GM12878 (cell line): ENCODE data around the gene PAX5. TPM values are rescaled to one million over a fixed set of nuclear protein-coding genes. Genes with fewer than 3 reads are reported as not detected.

Source experiments
- ATAC-seq: fragments of 200-7000 bp; cut with Tn5 transposase; 3 replicates; pipeline ENCODE4 v1.9.1; 2020; ENCODE audit warnings: mild to moderate bottlenecking, moderate library complexity
- BruUV-seq: library from RNA; stranded (reverse); fragments of 400-500 nt; replicated peaks from 2 replicates; lab custom pipeline; 2021; lab: Mats Ljungman, UMichigan
- CTCF ChIA-PET: fragments of 300-600 bp; sonication (Branson Sonifier 250); formaldehyde crosslinking; extraction: SDS; loops from one replicate; lab custom pipeline; 2021; ENCODE audit warnings: inconsistent platforms; lab: Yijun Ruan, JAX
- POLR2A ChIA-PET: fragments of 350-600 bp; formaldehyde crosslinking; extraction: SDS; loops from one replicate; lab custom pipeline; 2021; ENCODE audit warnings: inconsistent platforms; lab: Charles Lee
- RAD21 ChIA-PET: fragments of 300-600 bp; sonication (Branson Sonifier 250); formaldehyde crosslinking; loops from one replicate; lab custom pipeline; 2023; ENCODE audit warnings: antibody characterized with exemption; ENCODE audit not compliant: unreplicated experiment; lab: Charles Lee
- SMC1A ChIA-PET: fragments of 300-600 bp; sonication (Branson Sonifier 250); formaldehyde crosslinking; loops from one replicate; lab custom pipeline; 2023; ENCODE audit not compliant: unreplicated experiment, uncharacterized antibody; lab: Charles Lee
- DNase-seq: peaks from one replicate; pipeline ENCODE4 v3.0.0-alpha.2; 2011; ENCODE audit warnings: low read depth, low spot score
- FAIRE-seq: peaks from 3 replicates; lab custom pipeline; 2011; peaks lifted over from hg19 to GRCh38; lab: Jason Lieb, UNC
- H2AFZ ChIP-seq: 2 replicates; pipeline ENCODE4 v1.6.0; 2011; ENCODE audit warnings: low read depth, low read length, control low read depth; ENCODE audit not compliant: control insufficient read depth
- H3K27ac ChIP-seq: 2 replicates; pipeline ENCODE4 v1.5.1; 2011; ENCODE audit warnings: control low read depth; ENCODE audit not compliant: control insufficient read depth, insufficient read depth
- H3K27me3 ChIP-seq, 2 experiments: replicated peaks in 1 of 2; 2 replicates each; pipeline versions ENCODE4 v1.6.0 to v1.6.1; 2011; ENCODE audit warnings: low read length in 1 of 2; ENCODE audit not compliant: control insufficient read depth in 2 of 2, insufficient read depth in 2 of 2
- H3K36me3 ChIP-seq, 2 experiments: 2 replicates each; pipeline ENCODE4 v1.5.1; 2011; ENCODE audit warnings: low read length in 1 of 2; ENCODE audit not compliant: control insufficient read depth in 2 of 2, insufficient read depth in 2 of 2
- H3K4me1 ChIP-seq: 2 replicates; pipeline ENCODE4 v1.6.1; 2011; ENCODE audit warnings: mild to moderate bottlenecking, low read length, moderate library complexity, mixed read lengths; ENCODE audit not compliant: control insufficient read depth, insufficient read depth
- H3K4me2 ChIP-seq: 2 replicates; pipeline ENCODE4 v1.6.0; 2011; ENCODE audit warnings: control low read depth; ENCODE audit not compliant: control insufficient read depth, insufficient read depth
- H3K4me3 ChIP-seq: fragments of 200-600 bp; sonication (generic); 2 replicates; pipeline ENCODE4 v1.5.1; 2016
- H3K79me2 ChIP-seq: 2 replicates; pipeline ENCODE4 v1.6.0; 2011; ENCODE audit warnings: low read length; ENCODE audit not compliant: control insufficient read depth, insufficient read depth
- H3K9ac ChIP-seq: 2 replicates; pipeline ENCODE4 v1.8.0; 2011; ENCODE audit warnings: low read length, control low read depth, mixed read lengths; ENCODE audit not compliant: control insufficient read depth, insufficient read depth
- H3K9me3 ChIP-seq: replicated peaks from 3 replicates; pipeline ENCODE4 v1.5.1; 2011; ENCODE audit warnings: mild to moderate bottlenecking, low read length; ENCODE audit not compliant: control insufficient read depth, insufficient read depth
- H4K20me1 ChIP-seq: 2 replicates; pipeline ENCODE4 v1.6.0; 2011; ENCODE audit not compliant: control insufficient read depth, insufficient read depth
- REST ChIP-seq: IDR thresholded peaks from 2 replicates; pipeline ENCODE4 v1.6.1; 2012; ENCODE audit warnings: mild to moderate bottlenecking, low read depth, low read length
- SPI1 ChIP-seq: IDR thresholded peaks from 2 replicates; pipeline ENCODE4 v1.6.1; 2011; ENCODE audit warnings: low read depth, mild to moderate bottlenecking, low read length, moderate library complexity, borderline replicate concordance; ENCODE audit not compliant: insufficient read depth
- WGBS: methylation state at CpG from one replicate; pipeline ENCODE4 v1.1.6; 2016; ENCODE audit warnings: low lambda C conversion rate; ENCODE audit not compliant: insufficient replicate concordance, insufficient coverage; ENCODE audit errors: missing lambda C conversion rate; 5-methylcytosine and 5-hydroxymethylcytosine counted together
- in situ Hi-C: fragments of 300-500 bp; cut with MboI; formaldehyde crosslinking; loops from 9 replicates; pipeline ENCODE4 v1.14.3; 2018; ENCODE audit warnings: mixed read lengths
- intact Hi-C: fragments of 100-400 bp; cut with micrococcal nuclease; formaldehyde crosslinking; loops from one replicate; pipeline ENCODE4 v1.14.2; 2022; ENCODE audit not compliant: unreplicated experiment
- polyA plus RNA-seq, 11 experiments: library from polyadenylated mRNA; depleted of rRNA in 4 of 11; unstranded in 6 of 11; stranded (reverse) in 5 of 11; fragments of >200 nt; fragmentation: Nextera tagmentation in 4 of 11; fragmentation: Illumina TruSeq in 1 of 11; extraction: Ambion mirVana in 4 of 11; extraction: Trizol in 1 of 11; gene quantifications; 1 replicate in 1 of 11; 2 replicates in 10 of 11; pipeline versions ENCODE4 v1.2.1 to v1.2.3, GENCODE V29; 2011 to 2016; ENCODE audit warnings: inconsistent platforms in 2 of 11, missing spikeins in 2 of 11, low read depth in 1 of 11
- total RNA-seq, 4 experiments: library from RNA; depleted of rRNA in 3 of 4; stranded (reverse); fragments of >200 nt in 3 of 4; fragmentation: Illumina TruSeq in 1 of 4; extraction: Trizol in 1 of 4; gene quantifications; 2 replicates each; pipeline versions ENCODE4 v1.2.1 to v1.2.3, GENCODE V29; 2013 to 2021

Gene PAX5
- total and polyA plus RNA-seq, 10 of the 15 experiments (the other 5 are each of a cell fraction or from before 2014, with no cell fraction given): 2.2 to 123 (median 31.9) TPM

DNA sequence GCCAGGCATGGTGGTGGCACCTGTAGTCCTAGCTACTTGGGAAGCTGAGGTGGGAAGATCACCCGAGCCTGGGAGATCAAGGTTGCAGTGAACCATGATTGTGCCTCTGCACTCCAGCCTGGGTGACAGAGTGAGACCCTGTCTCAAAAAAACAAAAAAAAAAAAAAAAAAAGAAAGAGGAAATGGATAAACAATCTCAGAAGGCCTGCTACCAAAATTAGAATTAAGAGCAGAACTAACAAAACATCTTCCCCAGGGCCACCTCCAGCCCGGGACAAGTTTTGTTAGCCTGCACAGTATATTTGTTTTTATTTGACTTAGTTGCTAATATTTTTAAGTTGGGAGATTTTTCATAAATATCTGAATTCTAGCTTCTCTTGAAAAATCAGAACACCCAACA, 23.1 kb downstream of the PAX5 start:
- DNase-seq (no peak), ATAC-seq (peak; percentile 4; the same call in 1 of the 3 replicates), FAIRE-seq (no peak)
- intact Hi-C loops: no loop called here
- no peaks in the 10 kb centered on the region for H4K20me1 ChIP-seq
- peak overlapping the region; percentile 61 for H3K4me3 ChIP-seq
- H3K79me2 ChIP-seq: peaks cover 75% of the 10 kb centered on the region
- 0% methylated on average over 2 of the region's 2 CpGs for WGBS
- H3K4me2 ChIP-seq: peak overlapping the region; percentile 43
- peaks cover 68% of the 10 kb centered on the region for H3K4me1 ChIP-seq
- no TSS peak for BruUV-seq
- in situ Hi-C loops: loop anchor here (10.0 kb wide), 1 partner anchor 56 kb away; no protein-coding TSS in a partner anchor
- peak; percentile 37; the same call in 1 of the 2 replicates for TF ChIP-seq SPI1
- no peak for TF ChIP-seq REST
- peak overlapping the region; percentile 77 for H3K9ac ChIP-seq
- H3K9me3 ChIP-seq: no peaks in the 10 kb centered on the region
- CTCF ChIA-PET: interaction anchor here (0.5 to 9.4 kb wide), 7 partner anchors 11 to 401 kb away, joined by 3 to 140 read pairs (median 6); no protein-coding TSS in a partner anchor
- H3K27me3 ChIP-seq: no peaks in the 10 kb centered on the region
- H3K27ac ChIP-seq: peak overlapping the region; percentile 83
- POLR2A ChIA-PET: interaction anchor here (0.6 to 17.3 kb wide), 8 partner anchors 11 to 392 kb away, joined by 3 to 354 read pairs (median 3); partner anchors contain the start of gene PAX5
- SMC1A ChIA-PET: interaction anchor here (0.9 to 12.3 kb wide), 8 partner anchors 9 to 326 kb away, joined by 3 to 227 read pairs (median 4); no protein-coding TSS in a partner anchor
- no peak overlapping the region for H2AFZ ChIP-seq
- peaks cover 36 to 59% of the 10 kb centered on the region in 2 experiments for H3K36me3 ChIP-seq
- RAD21 ChIA-PET: interaction anchor here (0.6 to 4.5 kb wide), 11 partner anchors 11 to 400 kb away, joined by 3 to 45 read pairs (median 4); no protein-coding TSS in a partner anchor
